ENCODE results near the gene ZNG1B.
"Not testable (repeated sequence)": the region's sequence is repeated elsewhere in the genome, so short reads cannot be mapped to it uniquely, and the experiment has no call there.

- not testable (repeated sequence) for TF ChIP-seq CTCF (conservative IDR thresholded peaks at IDR 0.05); EZH2 (IDR thresholded peaks at IDR 0.05; ENCODE audit: low read depth)
Observed at GRCh38 chr2:113465770-113466169, 28.3 kb downstream of the ZNG1B start.
